DMS 273 (cell line): ENCODE measurements around the gene VAMP4.

ENCODE experiments used
- DNase-seq: peaks from one replicate; lab custom pipeline; 2025; ENCODE audit not compliant: unreplicated experiment; lab: John Stamatoyannopoulos, UW

VAMP4 gene, protein sequence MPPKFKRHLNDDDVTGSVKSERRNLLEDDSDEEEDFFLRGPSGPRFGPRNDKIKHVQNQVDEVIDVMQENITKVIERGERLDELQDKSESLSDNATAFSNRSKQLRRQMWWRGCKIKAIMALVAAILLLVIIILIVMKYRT

DNA sequence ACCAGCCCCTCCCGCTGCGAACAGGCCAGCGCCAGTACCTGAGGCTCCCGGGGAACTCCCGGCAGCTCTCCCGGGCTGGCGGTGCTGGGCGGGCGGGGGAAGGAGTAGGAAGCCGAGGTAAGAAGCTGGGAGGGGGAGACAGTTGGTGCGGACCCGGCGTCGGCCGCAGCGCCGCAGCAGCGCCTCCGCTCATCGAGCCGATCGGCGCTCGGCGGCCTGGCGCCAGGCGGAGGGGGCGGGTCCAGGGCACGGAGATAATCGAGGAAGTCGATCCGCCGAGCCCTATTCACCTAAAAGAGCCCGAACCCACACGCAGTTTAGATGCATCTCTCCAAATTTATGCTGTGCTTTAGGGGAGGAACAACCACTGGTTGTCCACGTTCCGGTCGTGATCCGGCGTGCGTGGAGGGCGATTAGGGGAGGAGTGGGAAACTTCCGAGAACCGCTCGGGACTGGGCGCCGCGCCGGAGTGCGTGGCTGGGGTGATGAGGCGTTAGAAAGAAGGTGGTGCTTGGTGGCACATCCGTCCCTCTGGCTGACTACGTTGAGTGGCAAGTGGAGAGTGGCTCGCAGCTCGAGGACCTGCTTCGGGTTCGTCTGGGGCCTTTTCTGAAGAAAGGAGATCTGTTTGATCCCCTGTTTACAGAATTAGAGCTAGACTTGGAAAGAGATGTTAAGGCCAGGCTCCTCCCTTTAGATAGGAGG, at the start of gene VAMP4:
Gene VAMP4, minus strand, starts transcription at position 194 of the 705 bp plus-strand sequence. CDS start 3,651 bp downstream, outside the sequence.
- DNase-seq, result peak; percentile 96

DNA sequence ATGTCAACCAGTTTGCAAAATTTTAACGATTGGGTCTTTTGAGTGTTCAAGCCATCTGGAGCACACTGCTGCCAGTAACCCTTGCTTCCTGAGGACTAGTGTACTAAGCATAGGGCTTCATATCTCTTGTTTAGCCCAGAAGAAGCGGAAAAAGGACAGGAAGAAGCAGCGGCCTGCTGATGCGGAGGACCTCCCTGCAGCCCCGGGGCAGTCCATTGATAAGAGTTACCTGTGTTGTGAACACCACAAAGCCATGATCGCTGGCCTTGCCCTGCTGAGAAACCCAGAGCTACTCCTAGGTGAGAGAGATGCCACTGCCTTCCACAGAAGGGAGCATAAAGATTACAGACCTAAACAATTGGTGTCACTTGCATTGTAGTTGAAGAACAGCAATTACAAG, 48.5 kb upstream of the VAMP4 start:
- DNase-seq, result no peak

DNA sequence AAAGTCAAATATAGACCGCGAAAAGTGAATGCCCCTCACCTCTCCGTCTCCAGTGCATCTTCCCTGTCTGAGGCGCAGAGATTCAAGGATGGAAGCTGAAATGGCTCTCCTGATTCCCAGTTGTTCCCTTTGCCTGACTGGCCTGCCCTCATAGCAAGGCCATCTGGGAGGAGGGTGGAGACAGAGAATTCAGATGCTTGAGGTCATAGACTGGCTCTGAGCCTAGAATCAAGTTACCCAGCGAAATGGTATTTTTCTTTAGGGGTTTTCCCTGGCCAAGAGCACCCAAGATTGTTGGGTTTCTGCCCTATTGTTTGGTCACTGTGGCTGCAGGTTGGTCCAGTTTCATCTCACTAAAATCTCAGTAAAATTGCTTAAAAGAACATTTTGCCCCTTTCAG, 46.8 kb upstream of the VAMP4 start:
- peak; percentile 58 for DNase-seq

DNA sequence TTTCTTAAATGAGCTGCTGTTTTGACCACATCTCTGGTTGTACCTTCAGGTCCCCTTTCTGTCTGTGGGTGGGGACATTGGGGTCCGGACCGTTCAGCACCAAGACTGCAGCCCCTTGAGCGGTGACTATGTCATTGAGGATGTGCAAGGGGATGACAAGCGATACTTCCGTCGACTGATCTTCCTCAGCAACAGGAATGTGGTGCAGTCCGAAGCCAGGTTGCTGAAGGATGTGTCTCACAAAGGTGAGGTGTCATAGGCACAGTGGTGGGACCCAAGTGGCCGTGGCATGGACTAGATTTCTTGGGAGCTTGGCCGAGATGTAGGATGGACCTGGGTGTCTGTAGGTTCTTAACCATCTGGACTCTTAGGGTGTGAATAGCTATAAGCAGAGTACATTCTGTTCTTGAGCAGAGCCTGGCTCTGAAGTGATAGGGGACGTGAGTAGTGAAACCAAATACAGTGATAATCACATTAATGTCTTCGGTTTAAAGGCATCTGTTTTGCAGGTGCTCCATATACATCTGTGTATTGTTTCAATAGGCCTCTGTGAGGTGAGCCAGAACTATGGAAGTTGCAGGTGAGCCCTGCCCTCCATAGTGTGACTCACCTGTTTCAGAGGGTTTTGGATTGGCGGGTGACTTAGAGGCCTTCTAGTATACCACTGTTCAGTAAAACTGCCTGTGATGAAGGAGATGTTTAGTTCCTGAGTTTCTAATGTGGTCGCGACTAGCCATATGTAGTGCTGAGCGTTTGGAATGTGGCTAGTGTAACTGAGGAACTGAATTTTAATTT, 46.0 kb upstream of the VAMP4 start:
- DNase-seq, result no peak

DNA sequence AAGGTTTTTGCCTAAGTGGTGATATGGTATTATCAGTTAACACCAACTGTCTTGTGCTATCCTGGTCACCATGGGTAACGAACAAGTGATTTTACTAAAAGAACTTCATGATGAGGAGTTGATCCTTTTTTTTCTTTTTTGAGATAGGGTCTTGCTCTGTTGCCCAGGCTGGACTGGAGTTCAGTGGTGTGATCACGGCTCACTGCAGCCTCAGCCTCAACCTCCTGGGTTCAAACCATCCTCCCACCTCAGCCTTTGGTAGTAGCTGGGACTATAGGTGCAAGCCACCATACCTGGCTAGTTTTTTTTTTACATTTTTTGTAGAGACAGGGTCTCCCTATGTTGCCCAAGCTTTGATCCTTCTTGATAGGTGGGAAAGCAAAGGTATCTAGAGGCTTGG, 44.7 kb upstream of the VAMP4 start:
- no peak for DNase-seq

DNA sequence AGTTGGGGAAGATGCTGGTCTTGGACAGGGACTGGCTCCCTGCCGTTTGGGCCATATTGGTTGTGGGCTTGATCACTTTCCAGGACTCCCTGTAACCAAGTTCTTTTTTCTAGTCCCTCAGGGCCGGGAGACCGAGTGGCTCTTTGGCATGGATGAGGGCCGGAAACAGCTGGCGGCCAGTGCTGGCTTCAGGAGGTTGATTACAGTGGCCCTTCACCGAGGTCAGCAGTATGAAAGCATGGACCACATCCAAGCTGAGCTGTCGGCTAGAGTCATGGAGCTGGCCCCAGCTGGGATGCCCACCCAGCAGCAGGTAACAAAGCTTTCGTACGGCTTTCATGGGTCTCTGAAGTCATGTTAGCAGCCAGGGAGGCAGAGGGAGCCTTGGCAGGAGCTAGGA, 43.9 kb upstream of the VAMP4 start:
- no peak for DNase-seq

DNA sequence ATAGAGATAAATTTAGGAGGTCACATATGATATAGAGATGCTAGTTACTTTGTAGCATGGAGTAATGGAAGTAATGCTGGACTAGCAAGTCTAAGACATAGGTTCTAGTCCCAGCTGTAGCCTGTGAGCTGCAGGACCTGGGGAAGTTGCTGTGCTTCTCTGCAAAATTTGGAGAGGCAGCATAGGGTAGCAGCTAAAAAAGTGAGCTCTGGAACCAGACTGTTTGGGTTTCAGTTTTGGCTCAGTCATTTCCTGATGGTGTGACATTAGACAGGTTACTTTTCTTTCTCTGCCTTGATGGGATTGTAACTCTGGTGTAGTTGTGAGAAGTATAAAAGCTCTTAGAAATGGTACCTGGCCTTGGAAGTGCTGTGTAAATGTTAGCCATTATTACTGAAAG, 42.9 kb upstream of the VAMP4 start:
- DNase-seq, result no peak

DNA sequence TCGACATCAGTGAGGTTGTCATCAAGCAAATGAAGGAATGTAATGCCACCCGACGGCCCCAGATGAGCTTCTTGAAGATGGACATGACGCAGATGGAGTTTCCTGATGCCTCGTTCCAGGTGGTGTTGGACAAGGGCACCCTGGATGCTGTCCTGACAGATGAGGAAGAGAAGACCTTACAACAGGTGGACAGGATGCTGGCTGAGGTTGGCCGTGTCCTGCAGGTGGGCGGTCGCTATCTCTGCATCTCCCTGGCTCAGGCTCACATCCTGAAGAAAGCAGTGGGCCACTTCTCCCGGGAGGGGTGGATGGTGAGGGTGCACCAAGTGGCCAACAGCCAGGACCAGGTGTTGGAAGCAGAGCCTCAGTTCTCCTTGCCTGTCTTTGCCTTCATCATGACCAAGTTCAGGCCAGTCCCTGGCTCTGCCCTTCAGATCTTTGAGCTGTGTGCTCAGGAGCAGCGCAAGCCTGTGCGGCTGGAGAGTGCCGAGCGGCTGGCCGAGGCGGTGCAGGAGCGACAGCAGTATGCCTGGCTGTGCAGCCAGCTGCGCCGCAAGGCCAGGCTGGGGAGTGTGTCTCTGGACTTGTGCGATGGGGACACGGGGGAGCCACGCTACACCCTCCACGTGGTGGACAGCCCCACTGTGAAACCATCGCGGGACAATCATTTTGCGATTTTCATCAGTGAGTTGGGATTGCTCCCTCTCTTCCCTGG, 42.1 kb upstream of the VAMP4 start:
- no peak for DNase-seq

DNA sequence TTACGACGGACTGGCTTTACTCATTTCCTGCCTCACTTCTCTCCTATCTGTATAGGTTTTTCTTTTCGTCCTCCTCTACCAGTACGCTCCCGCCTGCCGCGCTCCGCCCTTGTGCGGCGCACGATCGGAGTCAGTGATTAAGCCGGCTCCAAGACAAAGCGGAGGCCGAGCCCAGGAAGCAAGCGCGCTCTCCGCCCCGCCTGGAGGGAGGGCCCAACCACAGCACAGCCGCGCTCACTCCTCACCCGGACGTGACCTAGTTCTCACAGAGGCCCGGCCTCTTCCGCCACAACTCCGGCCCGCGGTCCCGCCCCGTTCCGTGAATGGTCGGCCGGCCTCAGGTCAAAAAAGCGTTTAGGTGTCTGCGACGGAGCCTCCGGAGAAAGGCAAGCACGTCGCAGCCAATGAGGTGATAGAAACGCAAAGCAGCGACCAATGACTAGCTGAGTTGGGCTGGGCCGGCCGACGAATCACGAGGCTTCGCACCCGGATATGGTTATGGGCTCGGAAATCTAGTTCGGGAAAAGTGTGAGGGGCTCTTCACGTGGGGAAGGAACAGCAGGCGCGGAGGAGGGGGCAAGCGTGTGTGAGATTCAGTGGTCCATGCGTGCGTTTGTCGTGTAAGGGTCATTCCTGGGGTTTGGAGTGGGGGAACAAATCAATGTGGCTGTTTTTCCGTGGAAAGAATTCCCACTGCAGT, 39.5 kb upstream of the VAMP4 start, which contains the start of gene METTL13:
Gene METTL13, plus strand, starts transcription at position 485 of the 700 bp plus-strand sequence. CDS start 308 bp downstream, outside the sequence.
- peak; percentile 100 for DNase-seq

DNA sequence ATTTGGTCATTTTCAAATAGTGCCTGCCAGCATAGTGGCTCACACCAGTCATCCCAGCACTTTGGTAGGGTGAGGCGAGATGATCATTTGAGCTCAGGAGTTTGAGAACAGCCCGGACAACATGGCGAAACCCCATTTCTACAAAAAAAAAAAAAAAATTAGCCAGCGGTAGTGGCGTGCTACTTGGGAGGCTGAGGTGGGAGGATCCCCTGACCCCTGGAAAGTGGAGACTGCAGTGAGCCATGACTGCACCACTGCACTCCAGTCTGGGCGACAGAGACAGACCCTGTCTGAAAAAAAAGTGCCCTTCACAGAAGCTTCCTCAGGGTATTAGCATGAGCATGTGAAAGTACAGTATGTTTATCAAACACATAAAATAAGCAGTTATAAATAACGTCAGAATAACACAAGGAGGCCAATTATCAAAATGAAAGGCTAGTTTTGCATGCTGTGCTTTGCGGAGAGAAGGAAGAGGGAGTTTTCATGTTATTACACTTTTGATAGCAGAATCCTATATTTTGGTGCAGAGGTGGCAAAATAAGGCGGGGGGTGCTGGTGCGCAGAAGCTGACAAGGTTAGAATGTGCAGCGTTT, 38.8 kb upstream of the VAMP4 start:
- no peak for DNase-seq

DNA sequence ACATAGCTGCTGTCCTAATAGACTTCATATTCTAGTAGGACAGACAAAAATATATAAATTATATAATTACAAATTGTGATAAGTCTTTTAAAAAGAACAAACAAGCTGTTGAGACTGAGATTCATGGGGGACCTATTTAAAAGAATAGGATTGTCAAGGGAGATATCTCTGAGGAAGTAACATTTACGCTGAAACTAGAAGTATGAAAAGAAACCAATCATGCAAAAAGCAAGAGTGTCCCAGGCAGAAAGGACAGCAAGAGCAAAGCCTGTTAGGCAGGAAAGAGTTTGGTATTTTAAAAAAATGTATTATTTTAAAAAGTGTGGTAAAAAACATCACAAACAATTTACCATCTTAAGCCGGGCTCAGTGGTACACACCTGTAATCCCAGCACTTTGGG, 30.4 kb upstream of the VAMP4 start:
- no peak for DNase-seq

DNA sequence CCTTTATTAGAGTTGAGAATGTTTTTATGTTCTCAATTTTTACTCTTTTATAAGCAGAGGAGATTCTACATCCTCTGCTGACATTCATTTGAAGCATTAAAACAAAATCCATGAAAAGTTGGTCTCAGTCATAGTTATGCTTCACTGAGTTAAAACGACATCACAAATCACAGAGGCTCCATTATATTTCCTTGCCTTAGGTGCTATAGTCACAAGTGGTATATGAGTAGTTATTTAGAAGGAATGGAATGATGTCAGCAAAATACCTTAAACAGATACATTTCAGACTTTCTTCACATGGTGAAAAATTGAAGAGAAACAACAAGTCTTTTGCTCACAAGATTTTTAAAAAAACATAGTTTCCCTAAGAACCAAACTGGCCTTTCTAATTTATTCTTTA, 27.9 kb upstream of the VAMP4 start:
- peak; percentile 33 for DNase-seq

DNA sequence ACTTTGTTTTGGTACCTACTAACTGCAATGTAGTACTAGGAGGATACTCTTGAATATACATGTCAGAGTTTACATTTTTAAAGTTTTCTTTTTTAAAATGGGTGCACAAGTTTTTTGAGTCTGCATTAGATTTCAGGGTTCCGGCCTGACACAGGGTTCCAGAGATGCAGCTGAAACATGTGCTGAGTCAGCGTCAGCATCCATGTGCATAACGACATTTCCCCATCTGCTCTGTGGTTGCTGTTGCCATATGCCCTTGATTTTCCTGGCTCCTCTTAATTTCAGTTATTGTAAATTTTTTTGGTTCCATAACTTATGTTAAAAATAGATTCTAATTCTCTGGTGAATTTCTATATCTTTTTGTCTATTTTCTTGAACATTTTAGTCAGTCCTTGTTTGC, 27.3 kb upstream of the VAMP4 start:
- DNase-seq, result peak; percentile 90

DNA sequence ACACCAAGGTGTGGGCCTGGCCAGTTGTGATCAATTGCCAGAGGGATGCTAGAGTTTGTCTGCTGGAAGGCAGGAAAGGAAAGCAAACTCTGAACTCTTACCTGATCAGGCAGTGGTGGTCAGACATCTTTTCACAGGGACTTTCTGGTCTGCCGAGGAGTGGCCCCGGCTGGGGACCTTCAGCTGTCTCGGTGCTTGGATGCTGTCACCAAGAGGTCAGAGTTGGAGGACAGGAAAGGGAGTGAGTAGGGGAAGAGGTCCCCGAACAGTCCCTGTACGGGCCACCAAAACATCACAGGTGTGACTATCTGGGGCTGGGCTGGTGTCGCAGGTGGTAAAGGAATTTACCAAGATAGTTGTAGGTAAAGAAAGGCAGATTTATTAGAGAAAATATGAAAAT, 21.9 kb upstream of the VAMP4 start:
- DNase-seq, result no peak

DNA sequence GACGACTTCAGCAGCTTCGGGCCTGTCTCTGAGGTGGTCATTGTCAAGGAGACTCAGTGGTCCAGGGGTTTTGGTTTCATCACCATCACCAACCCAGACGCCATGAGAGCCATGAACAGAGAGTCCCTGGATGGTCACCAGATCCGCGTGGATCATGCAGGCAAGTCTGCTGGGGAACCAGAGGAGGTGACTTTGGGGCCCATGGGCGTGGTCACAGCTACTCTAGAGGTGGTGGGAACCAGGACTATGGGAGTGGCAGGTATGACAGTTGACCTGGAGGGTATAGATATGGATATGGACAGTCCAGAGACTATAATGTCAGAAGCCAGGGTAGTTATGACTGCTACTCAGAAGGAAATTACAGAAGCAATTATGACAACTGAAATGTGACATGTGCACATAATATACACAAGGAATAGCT, 20.3 kb upstream of the VAMP4 start:
- DNase-seq, result no peak

DNA sequence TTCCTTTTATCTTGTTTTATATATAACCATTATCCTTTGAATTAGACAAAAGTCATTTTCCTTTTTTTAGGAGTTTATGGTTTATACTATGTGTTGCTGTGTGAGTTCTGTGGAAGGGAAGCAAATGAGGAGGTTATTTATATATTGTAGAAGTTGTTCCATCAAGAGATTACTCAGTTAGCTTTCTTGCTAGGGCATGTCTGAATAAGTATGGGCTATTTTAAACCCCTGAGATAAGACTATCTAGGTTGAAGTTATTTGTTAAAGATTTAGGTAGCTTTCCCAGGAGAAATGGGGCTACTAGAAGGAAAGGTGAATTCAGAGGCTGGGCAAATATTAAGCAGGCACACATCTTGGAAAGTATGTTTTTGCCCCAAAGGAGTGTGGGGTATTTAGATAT, 16.1 kb upstream of the VAMP4 start:
- no peak for DNase-seq

DNA sequence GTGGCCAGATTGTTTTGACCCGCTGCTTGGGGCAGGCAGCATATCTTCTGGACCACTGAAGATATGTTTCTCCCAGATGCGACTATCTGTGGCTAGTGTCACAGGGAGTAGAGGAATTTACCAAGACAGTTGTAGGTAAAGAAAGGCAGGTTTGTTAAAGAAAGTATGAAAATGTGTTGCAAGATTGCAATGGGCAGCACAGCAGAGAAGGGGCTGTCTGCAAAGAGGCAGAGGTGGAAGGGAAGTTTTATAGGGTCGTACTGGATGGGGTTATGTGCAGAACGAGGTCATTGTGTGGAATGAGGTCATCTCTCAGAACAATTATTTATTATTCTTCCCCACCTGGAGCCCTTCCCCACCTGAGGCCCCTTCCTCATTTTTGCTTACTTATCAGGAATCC, 15.0 kb upstream of the VAMP4 start:
- no peak for DNase-seq

DNA sequence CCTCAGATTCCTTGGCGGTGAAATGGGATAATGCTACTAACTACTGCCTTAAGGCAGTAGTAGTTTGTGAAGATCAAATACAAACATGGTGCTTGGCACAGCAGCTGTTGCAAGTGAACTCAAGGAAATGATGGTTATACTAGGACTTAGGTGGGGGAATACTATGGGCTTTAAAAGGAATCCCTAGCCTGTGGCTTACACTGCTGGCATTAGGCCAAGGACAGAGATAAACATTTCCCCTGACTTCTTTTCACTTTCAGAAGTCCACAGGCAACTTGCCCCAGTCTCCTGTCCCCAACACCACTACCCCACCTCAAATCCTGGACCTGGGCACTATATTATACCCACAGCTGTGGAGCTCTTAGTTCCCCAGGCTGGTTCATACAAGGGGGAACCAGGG, 13.1 kb upstream of the VAMP4 start:
- DNase-seq, result peak; percentile 32

DNA sequence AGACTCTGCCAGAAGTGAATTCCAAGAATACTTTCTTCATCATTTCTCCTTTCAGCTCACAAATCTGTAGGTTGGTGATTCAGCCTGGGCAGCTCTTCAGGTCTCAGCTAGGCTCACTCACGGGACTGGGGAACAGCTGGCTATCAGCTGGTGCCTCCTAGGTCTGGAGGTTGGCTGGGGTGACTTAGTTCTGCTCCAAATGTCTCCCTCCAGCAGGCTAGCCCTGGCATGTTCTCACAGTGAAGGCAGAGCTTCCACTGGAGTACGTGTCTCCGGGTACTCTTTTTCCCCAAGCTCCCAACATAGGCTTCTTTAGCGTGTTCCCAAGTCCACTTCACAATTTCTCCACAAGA, 12.5 kb upstream of the VAMP4 start:
- DNase-seq, result peak; percentile 90

DNA sequence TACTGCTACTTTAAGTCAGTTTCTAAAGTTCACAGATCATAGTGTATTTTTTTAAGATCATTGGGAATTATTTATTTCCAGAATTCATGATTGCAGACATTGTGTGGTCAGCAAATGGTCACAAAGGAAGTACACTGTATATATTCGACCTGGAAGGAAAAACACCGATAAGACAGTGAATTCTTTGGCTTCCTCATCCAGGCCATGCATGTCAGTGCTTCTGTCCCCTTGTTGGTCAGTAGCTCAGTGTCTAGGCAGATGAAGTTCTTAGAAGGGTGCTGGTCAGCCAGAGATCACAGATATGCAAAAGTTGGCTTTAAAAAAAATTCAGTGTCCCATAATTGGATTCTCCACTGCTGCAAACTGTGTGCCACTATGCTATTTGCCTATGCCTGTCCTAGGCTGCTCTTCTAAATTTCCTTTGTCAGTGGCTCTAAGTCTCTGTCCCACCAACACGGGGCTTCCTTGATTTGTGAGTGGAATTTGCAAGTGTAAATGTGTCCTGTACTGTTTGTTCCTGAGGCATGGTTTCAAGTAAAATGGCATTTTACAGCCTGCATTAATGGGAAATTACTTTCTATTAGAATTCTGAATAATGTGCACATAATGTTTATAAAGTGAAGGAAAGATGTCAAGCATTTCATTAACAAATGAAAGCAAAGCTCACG, 12.0 kb upstream of the VAMP4 start:
- peak; percentile 38 for DNase-seq
